COLO668 (cell line): ENCODE measurements around the gene TIMM13.

ENCODE experiments used
- DNase-seq: peaks from one replicate; lab custom pipeline; 2025; ENCODE audit not compliant: unreplicated experiment; lab: John Stamatoyannopoulos, UW

The TIMM13 gene

DNA sequence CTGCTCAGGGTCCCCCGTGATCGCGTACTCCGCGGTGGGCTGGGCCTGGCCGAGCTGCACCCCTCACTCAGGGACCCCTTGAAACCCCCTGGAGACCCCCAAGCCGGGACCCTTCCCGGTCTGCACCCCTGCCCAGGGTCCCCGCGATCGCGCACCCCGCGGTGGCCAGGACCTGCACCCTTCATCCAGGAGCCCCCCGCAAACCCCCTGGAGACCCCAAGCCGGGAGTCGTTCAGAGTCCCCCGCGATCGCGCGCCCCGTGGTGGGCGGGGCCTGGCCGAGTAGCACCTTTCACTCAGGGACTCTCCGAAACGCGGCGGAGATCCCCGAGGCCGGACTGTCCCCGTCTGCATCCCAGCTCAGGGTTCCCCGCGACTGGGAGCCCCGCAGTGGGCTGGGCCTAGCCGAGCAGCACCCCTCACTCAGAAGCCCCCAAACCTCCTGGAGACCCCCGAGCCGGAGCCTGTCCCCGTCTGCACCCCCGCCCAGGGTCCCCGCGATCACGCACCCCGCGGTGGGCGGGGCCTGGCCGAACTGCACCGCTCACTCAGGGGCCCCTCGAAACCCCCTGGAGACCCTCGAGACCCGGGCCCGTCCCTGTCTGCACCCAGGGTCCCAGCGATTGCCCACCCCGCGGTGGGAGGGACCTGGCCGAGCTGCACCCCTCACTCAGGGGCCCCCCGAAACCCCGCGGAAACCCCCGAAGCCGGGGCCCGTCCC, 28.6 kb upstream of the TIMM13 start:
- peak; percentile 52 for DNase-seq

DNA sequence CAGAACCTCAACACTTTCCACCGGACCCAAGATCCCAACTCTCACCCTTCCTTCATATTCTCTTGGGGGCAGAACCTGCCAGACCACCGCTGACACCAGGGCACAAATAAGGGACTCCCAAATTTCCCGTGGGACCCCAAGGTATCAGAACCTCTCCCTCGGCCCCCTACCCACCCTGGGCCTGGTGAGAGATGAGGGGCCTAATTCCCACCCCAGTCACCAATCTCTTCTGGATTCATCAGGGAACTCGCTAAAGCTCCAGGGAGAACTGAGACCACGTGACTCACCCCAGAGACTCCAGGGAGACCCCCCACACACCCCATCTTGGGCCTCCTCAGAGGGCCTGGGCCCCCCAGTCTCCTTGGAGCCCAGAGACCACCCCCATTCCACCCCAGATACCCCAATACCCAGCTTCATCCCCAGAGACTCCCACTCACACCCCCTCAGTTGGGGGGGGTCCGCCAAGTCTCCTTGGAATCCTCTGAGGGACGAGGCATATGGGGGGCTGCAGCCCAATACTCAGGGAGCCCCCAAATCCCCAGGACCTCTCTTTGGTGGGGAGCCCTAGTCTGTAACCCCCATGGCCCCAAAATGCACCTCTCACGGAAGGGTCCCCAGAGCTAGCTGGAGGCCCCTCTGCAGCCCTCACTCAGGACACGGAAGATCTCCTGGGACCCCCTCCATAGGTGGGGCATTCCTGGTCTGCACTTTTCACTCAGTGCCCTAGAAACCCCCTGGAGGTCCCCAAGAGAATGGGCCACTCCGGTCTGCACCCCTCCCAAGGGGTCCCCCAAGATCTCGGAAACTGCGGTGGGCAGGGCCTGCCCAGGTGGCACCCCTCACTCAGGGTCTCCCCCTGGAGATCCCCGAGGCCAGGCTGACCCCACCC, 27.8 kb upstream of the TIMM13 start:
- no peak for DNase-seq

DNA sequence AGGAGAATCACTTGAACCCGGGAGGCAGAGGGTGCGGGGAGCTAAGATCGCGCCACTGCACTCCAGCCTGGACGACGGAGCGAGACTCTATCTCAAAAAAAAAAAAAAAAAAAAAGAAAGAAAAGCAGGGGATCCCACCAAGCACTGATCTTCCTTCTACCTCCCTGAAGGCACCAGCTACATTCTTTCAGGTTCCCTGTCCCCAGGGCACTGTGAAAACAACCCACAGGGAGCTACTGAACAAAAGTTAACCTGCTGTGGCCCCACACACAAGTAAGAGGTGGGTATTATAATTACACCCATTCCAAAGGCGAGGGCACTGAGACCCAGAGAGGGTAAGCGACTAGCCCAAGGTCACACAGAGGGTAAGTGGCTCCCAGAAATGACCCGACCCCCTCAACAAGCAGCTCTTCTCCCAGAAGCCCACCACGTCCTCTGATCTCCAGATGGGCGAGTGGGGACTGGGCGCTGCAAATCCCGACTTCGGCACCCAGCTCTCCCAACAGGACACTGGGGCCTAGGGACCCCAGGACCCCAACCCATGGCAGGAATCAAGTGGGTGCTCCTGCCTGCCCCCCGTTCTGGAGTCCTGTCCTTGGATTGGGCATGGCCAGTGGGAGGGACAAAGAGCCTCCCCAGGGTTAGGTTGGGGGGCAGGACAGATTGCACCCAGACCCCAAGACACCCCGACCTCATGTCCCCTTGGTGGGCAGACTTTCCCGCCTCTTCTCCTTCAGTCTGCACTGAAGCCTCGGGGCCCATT, 27.0 kb upstream of the TIMM13 start:
- DNase-seq: no peak

DNA sequence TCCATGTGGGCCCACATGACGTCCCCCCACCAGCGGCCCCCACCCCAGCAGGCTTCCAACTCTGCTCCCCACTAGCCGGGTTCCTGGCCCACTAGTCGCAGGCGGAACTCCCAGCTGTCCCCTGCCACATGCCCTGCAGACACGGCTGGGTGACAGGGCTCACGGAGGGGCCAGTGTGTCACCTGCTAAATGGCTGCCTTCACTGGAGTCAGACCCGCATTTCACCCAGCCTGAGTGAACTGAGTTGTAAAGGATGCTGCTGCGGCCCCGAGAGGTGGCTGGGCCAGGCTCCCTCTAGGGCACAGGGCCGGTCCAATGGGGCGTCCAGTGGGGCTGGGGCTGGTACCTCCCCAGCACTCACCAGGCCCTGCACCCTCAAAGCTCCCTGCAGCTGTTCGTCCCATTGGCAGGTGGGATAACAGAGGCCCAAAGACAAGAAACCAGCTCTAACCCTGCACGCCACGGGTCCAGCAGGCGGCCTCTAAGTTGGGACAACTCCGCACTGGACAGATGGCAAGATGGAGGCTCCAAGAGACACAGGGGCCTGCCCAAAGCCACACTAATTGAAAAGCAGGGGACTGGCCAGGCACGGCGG, 26.1 kb upstream of the TIMM13 start:
- no peak for DNase-seq

DNA sequence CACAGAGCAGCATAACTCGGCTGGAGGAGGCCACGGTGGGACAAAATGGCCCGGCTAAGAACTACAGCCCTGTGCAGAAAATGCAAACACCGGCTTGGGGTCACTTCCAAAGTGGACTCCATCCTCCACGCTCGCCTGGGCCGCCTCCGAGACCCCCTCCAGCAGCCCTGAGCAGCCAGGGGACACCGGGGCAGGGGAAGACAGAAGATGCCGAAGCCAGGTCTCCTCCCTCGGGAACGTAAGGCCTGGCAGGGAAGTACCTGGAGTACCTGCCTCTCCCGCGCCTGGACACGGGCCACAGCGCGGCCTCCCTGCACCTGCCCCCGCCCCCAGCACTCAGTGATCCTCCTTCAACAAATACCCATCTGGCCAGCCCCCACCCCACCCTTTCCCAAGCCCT, 24.4 kb upstream of the TIMM13 start:
- no peak for DNase-seq

DNA sequence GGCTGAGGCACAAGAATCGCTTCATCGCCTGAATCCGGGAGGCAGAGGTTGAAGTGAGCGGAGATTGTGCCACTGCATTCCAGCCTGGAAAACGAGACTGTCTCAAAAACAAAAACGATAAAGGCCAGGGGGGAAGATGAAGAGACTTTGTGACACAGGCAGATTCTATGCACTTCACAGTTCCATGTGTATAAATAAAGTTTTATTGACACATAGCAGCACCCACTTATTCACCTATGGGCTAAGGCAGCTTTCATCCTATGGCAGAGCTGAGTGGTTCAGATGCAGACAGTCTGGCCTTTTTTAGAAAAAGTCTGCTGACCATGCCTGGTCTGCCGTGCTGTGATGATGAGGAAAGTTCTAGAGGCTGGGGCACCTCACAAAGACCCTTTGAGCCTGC, 23.8 kb upstream of the TIMM13 start:
- no peak for DNase-seq

DNA sequence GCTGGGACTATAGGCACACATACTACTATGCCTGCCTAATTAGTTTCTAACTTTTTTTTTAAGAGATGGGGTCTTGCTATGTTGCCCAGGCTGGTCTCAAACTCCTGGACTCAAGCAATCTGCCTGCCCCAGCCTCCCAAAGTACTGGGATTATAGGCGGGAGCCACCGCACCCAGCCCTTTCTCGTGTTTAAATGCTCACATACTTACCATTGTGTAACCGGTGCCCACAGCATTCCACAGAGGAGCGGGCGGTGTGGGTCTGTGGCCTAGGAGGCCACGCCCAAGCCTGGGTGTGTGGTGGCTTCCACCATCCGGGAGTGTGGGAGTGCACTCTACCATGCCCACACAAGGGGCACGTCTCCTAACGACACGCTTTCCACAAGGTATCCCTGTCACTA, 21.6 kb upstream of the TIMM13 start:
- no peak for DNase-seq

DNA sequence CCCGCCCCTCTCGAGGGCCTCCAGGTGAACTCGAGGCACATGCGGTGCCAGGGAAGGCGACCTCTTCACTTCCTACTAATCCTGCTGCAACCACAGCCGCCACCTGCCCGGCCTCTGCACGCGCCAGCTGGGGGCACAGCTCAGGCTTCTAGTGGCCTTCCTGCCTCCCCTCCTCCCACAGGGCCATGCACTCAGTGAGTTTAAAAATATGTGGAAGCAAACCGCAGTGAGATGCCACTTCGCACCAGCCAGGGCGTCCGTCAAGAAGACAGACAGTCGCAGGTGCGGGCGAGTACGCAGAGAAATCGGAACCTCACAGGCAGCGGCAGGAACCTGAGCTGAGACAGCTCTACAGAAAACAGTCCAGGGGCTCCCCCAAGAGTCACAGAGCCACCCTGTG, 19.0 kb upstream of the TIMM13 start:
- peak; percentile 52 for DNase-seq

DNA sequence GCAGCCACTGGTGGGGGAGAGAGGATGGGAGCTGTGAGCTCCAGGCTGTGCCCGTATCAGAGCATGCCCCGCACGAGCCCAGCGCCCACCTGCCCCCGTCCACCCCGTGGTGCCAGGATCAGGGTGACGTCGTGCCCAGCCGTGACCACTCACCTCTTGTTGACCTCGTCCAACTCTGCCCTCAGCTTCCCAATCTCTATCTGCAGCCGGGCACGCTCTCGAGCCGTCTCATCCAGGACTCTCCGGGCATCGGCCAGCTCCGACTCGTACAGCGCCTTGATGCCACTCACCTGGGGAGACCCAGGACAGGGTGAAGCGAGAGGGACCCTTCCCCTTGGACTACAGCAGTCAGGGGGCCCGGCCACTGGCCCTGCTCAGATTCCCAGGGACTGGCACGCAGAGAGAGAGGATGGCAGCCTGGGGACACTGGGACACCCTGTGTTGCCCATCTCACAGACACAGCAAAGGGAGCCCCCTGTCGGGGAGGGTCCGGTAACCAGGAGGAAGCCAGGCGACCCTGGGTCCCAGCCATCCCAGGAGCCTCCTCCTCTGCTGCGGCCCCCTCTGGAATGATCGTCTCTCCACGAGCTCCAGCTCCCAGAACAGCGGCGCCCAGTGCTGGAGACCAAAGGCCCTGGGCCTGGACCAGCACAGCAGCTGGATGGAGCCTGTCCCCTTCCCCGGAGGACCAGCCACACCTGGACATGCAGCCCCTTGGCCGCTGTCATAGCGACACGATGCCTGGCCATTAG, 17.0 kb upstream of the TIMM13 start:
- DNase-seq: no peak

DNA sequence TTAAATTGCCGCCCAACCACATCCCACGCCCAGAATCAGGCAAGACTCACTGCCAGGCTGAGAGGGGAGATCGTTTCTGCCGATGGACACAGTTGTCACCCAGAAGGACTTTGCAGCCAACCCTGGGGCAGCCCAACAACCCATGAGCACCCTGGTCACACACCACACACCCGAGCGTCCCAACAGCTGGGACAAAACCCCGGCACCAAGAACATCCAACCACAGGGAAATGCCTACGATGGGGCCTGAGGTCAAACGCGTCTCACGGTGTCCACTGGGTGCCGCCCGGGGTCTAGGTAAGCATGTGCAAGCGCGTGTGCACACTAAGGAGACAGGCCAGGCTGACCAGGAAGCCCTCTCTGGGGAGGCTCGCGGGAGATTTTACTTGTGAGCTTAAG, 16.4 kb upstream of the TIMM13 start:
- DNase-seq: no peak

DNA sequence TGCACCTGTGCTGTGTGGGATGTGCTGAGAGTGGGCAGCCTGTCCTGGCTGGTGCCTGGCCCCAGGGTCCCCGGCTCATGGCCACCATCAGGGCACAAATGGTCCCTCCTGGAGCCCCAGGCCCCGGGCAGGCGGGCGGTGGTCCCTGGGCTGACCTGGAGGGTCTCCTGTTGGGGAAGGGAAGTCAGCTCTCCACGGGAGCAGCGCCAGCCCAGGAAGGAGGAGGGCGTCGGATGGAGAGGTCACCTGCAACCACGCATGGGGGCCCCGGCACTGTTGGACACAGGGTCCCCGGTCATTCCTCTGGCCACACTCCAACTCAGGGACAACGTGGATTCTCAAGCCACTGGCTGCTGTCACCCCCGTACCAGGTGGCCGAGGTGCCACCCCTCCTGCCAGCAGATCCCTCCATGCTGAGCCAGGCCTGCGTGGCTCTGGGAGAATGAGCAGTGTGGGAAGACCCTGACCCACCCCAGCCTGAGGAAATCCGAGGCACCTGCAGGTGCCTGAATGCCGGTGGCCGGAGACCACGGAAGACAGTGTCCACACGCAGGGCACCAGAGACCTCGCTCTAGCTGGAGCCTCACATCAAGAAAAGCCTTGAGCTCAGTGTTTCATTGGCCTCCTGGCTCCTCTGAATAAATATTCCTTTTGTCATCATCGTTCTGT, 15.9 kb upstream of the TIMM13 start:
- no peak for DNase-seq

DNA sequence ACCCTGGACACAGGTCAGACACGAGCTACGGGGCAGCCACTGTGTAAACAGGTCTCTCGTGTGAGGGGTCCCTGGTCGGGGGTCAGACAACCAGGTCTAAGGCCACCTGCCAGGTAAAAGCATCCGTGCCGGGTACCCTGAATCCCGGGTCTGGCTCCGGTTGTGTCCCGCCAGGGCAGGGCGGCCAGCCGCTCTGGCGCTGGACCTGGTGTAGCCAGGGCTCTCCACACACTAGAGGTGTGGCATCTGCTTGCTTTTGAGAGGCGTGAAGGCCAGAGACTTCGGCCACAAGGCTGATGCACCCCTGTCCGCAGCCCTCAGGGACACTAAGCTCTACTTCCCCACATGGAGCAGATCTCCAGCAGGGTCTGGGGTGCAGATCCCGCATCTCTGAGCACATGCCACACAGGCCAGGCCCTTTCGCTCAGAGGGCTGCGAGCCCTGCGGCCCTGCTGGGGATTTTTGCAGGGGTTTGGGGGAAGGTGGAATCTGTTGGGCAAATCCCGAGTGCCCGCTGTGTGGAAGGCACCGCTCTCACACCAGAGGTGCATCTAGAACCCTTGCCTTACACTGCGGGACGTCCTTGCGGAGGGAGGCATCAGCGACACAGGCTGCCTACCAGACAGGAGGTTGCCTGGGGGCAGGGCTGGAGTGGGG, 13.8 kb upstream of the TIMM13 start:
- DNase-seq: no peak

DNA sequence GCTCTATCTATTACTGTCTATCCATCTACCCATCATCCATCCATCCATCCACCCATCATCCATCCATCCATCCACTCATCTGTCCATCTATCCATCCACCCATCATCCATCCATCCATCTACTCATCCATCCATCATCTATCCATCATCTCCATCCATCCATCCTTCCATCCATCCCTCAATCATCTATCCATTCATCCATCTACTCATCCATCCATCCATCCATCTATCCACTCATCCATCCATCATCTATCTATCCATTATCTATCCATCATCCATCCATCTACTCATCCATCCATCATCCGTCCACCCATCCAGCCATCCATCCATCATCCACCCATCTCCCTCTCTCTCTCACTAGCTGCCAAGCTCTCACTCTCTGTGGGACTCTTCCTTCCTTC, 13.1 kb upstream of the TIMM13 start:
- DNase-seq: no peak

DNA sequence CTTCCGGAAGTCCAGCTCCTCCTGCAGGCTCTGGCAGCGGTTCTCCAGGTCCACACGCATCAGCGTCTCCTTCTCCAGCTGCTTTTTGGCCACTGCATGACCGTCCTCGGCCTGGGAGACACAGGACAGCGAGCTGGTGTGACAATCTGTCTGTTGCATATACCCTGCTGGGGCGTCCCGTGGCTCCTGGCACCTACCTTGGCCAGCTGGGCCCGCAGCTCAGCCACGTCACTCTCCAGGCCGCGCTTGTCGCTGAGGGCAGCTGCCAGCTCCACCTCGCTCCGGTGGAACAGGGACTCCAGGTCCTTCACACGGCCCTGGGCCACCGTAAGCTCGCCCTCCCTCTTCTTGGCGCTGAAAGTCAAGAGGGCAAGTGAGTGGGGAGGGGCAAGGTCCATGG, 10.8 kb upstream of the TIMM13 start:
- DNase-seq: no peak

DNA sequence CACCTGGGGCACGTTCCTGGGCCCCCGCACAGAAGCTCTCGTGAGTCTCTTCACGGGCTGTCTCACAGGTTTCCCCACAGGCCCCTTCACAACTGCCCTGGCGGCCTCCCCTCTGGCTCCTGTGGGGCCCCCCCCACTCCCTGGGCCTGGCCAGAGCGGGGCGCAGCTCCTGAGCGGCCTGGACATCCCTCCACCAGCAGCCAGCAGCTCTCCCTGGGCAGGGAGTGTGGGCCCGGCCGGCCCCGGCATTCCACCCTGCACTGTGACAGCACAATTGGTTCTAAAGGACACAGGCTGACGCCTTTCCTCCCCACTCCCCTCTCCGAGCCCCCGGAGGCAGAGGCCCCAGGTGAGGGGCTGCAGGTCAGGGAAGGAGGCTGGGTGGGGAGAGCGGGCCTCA, 9.5 kb upstream of the TIMM13 start:
- DNase-seq: no peak

DNA sequence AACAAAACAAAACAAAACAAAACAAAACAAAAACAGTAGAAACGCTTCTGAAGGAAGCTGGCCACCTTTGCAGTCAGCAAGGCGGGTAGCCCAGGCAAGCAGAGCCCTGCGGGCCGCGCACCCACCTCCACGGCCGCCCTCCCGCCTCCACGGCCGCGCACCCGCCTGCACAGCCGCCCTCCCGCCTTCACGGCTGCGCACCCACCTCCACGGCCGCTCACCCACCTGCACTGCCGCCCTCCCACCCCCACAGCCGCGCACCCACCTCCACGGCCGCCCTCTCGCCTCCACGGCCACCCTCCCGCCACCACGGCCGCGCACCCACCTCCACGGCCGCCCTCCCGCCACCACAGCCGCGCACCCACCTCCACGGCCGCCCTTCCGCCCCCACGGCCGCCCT, 9.0 kb upstream of the TIMM13 start:
- DNase-seq: no peak

DNA sequence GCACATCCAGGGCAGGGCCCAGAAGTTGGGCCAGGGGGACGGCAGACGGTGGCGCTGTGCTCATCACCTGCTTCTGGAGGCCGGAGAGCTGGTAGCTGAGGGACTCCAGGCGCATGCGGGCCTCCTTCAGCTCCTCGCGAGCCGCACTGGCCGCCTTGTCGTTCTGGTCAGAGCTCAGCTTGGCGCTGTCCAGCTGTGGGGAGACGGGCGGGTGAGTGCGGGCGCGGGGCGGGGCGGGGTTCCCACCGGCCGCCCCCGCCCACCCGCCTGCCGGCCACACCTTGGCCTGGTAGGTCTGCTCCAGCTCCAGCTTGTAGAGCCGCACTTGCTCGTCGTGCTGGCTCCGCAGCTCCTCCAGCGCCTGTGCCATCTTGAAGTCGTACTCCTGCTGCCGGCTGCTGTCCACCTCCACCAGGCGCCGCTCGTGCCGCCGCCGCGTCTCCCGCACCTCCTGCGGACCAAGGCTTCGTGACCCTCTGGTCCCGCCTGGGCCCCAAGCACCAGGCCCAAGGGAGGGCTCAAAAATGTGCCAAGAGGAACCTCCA, 7.4 kb upstream of the TIMM13 start:
- no peak for DNase-seq

DNA sequence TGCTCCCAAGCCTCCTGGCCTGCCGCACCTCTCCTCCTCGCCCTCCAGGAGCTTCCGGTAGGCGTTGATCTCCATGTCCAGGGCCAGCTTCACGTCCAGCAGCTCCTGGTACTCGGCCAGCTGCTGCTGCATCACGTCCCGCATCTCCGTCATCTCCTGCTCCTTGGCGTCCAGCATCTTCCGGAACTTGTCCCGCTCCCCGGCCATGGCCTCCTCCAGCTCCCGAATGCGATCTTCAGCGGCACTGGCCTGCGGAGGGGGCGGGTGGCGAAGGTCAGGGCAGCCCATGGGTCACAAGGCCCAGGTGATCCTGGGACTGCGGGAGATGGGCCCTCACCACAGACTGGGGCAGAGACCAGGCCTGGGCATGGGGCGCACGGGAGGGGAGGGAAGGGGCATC, 6.9 kb upstream of the TIMM13 start:
- no peak for DNase-seq

DNA sequence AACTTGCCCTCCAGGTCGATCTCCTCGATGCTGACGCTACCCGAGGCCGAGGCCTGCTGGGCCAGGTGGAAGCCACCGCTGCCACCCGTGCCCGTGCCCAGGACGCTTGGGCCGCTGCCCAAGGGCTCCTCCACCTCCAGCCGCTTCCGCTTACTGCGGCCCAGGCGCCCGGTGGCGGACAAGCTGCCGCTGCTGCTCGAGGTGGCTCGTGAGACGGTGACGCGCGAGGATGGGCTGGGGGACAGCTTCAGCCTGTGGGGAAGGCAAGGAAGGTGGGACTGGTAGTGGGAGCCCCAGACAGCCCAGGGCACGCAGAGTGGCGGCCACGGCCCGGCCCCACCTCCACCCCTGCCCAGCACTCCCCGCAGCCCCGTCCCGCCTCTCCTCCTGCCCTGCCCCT, 6.5 kb upstream of the TIMM13 start:
- DNase-seq: no peak
